GM18519 (cell line): Measurements from ENCODE around the gene CD302.
"Not testable (repeated sequence)": the region's sequence is repeated elsewhere in the genome, so short reads cannot be mapped to it uniquely, and the experiment has no call there.

ENCODE experiments used
- ATAC-seq: cut with Tn5 transposase; IDR thresholded peaks from one replicate; pipeline ENCODE4 v1.9.1; 2021; ENCODE audit warnings: mild to moderate bottlenecking, moderate library complexity; ENCODE audit not compliant: unreplicated experiment, low FRiP score

CD302 gene

GRCh38 chr2:159795841-159796690 lies 1.9 kb downstream of the CD302 start:
- no peak for ATAC-seq

- no peak for ATAC-seq
Measured at GRCh38 chr2:159793326-159793725, 4.7 kb downstream of the CD302 start.

GRCh38 chr2:159792599-159792998 lies 5.4 kb downstream of the CD302 start:
- no peak for ATAC-seq

DNA sequence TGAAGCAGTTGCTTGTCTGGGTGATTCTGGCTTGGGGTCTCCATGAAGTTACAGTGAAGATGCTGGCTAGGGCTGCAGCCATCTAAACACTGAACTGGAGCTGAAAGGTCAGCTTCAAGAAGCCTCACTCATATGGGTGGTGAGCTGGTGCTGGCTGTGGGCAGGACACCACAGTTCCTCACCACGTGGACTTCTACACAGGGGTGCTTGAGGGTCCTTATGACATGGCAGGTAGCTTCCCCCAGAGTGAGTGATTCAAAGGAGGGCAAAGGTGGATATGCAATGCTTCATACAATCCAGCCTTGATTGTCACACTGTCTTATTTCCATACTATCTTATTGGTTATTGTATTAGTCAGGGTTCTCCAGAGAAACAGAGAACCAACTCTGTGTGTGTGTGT lies 6.0 kb downstream of the CD302 start:
- no peak for ATAC-seq

DNA sequence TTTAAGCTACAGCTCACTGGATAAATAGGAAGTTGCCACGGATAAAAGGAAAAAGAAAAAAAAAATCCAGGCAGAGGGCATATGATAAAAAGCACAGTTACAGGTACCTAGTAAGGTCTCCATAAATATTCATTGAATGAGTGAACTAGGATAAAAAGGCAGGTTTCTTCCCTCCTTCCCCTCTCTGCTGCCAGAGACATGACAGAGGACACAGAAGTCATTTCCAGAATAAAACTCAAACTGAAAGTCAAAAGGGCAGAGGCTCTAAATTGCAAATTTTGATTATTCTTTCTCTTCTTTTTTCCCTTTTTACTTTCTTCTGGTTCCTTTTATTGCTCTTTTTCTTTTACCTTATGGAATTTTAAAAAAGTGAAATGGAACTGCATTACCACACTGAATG lies 7.7 kb downstream of the CD302 start:
- no peak for ATAC-seq

DNA sequence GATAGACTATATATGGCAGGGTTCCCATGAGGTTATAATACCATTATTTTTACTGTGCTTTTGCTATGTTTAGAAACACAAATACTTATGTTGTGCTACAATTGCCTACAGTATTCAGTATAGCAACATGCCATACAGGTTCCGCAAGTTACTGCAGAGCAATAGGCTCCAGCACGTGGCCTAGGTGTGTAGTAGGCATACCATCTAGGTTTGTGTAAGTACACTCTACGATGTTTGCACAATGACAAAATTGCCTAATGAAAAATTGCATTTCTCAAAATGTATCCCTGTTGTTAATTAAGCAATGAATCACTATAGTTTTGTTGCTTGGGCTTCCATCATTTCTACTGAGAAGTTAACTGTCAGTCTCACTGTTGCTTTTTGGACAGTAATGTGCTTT lies 9.8 kb downstream of the CD302 start:
- ATAC-seq = no peak

- not testable (repeated sequence) for ATAC-seq
Measured at GRCh38 chr2:159787647-159788046, 10.4 kb downstream of the CD302 start.

DNA sequence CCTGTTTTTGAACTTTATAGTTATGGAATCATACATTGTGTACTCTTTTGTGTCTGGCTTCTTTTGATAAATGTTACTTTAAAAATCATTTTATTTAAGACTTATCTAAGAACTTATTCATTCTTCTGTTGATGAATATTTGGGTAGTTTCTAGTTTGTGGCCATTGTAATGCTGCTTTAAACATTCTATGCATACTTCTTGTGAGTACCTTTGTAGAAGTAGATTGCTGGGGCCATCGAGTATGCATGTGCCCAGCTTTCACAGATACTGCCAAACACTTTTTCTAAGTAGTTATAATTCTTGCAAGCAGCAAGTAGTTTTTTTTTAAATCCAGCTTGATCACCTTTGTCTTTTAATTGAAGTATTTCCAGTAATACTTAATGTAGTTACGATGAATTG lies 11.1 kb downstream of the CD302 start:
- no peak for ATAC-seq

DNA sequence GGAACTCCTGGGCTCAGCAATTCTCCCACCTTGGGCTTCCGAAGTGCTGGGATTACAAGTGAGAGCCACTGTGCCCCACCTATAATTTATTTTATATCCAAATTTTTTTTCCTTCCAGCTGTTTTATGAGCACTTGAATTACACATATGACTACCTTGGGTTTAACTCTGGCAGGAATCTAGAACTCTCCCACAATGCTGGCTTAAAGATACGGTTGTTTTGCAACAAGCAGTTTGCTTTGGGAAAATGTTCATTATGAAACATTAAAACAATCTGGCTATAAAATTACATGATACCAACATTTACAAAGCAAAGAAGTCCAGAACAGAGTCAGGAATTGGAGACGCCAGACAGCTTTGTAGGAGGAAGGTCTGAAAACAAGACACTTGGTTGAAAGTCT lies 12.8 kb downstream of the CD302 start:
- no peak for ATAC-seq

- not testable (repeated sequence) for ATAC-seq
Measured at GRCh38 chr2:159784744-159785143, 13.3 kb downstream of the CD302 start.

GRCh38 chr2:159783556-159783955 lies 14.5 kb downstream of the CD302 start:
- ATAC-seq = no peak

GRCh38 chr2:159776321-159776720 lies 21.7 kb downstream of the CD302 start:
- no peak for ATAC-seq

DNA sequence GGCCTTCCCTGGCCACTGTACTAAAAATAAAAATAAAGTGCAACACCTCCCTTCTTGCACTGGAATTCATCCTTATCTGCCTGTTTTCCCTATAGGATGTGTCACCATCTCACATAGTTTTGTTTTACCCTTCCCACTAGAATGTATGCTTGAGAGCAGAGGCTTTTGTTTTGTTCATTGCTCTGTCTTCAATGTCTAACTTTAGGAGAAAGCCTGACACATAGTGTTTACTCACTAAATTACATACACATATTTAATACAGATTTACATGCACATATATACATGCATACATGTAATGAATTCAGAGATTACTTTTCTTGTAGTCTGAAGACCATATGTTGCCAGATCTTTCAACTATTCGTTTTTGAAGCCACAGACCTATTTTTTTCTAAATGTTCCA lies 23.0 kb downstream of the CD302 start:
- no peak for ATAC-seq

- ATAC-seq = no peak
Measured at GRCh38 chr2:159774370-159774990, 23.5 kb downstream of the CD302 start.

DNA sequence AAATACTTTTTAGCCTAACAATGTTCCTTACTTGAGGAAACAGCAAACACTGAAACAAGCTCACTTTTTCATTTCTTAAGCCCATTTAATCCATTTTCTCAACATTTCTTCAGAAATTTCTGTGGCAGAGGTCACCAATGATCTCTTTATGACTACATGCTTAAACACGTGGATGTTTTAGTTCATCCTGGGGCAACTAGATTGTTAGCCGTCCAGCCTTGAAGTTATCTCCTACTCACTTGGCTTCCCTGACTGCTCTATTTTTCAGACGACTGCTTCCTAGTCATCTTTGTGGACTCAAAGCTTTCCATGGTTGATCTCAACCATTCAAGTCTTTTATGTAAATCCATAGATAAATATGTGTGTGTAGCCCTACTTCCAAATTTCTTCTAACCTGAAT lies 24.1 kb downstream of the CD302 start:
- ATAC-seq = no peak

DNA sequence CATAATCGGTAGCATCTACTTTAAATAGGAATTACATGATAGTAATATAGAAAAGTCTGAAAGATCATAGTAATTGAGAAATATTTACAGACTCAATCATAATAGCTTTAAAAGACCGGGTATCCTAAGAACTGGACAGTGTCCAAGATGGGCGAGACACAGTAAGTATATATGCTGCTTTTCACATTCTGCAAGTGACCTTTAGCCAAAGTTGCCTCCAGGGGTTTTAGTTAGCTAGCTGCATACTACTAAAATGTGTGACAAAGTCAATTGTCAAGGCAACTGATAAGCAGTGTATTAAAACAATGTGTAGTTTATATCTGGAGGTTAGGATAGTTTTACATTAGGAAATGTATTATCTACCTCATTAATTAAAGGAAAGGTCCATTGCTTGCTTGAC lies 24.6 kb downstream of the CD302 start:
- no peak for ATAC-seq

DNA sequence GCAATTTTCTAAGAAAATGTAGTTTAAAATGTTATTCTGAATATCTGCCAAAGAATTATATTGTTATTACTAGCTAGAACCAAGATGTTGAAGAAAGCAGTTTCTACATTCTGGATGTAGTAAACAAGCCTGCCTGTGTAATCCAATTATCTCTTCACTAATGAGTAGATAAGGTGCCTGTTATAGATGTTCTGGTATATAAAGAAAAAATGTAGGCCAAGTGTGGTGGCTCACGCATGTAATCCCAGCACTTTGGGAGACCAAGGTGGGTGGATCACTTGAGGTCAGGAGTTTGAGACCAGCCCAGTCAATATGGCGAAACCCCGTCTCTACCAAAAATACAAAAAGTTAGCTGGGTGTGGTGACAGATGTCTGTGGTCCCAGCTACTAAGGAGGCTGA lies 28.9 kb downstream of the CD302 start:
- no peak for ATAC-seq

DNA sequence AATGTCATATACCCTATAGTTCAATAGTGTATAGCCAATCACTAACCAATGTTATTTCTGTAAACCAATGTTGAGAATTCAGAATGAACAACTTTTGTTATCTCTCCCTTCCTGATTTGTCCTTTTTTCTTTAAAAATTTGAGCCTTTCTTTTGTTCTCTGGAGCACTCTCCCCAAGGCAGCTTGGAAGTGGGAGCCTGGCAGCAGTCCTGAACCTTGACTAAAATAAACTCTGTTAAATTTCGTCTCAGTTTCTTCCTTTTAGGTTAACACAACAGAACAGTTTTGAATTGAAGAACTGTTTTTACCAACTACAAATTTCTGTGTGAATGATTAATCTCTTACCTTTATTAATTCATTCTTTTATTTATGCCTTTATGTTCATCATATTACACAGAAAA lies 35.9 kb downstream of the CD302 start:
- ATAC-seq = no peak

GRCh38 chr2:159760326-159760725 lies 37.7 kb downstream of the CD302 start:
- ATAC-seq = no peak

DNA sequence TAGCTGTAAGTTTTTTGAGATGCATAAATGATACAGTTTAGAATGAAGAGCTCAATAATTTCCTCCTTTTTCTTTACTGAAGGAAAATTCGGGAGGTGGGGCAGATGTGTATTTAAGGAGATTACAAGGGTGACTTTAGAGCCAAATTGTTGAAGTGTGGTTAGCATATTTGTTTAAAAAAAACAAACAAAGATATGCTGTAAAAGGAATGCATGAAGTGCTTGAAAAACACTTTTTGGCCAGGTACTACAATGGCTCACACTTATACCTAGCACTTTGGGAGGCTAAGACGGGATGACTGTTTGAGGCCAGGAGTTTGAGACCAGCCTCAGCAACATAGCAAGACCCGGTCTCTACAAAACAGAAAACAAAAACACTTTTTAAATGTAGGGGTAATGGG lies 38.4 kb downstream of the CD302 start:
- no peak for ATAC-seq

DNA sequence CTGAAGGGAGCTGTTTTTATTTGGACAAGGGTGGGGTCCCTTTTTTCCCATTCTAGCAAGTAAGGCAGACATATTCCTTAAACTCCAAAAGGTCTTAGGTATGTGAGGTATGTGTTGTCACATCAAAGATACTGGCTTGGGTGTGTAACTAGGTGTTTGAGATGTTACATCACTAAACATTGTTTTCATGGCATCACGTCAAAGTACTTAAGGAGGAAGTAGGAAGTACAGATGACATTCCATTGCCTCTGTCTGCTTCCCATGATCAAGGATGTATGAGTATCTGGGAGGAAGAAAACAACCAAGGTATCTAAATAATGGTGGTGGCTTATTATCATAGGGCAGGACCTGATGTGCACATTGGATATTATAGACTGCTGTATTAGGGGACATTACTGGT lies 39.3 kb downstream of the CD302 start:
- ATAC-seq = no peak

- no peak for ATAC-seq
Measured at GRCh38 chr2:159758239-159758638, 39.8 kb downstream of the CD302 start.
